Gastroesophageal sphincter (tissue), 3 donors: ENCODE measurements around the gene PLD5.

ENCODE experiments used
- CTCF ChIP-seq, 4 experiments: fragments of 200-600 bp in 2 of 4; fragments of 450-650 bp in 2 of 4; sonication (generic) in 1 of 4; IDR thresholded peaks; one replicate each; pipeline ENCODE4 v1.5.1; 2017 to 2019; ENCODE audit warnings: antibody characterized with exemption in 4 of 4, mild to moderate bottlenecking in 2 of 4, moderate library complexity in 2 of 4
- EP300 ChIP-seq: sonication (generic); formaldehyde crosslinking; IDR thresholded peaks from one replicate; pipeline ENCODE4 v1.6.1; 2017; ENCODE audit warnings: antibody characterized with exemption, mild to moderate bottlenecking

GRCh38 chr1:242241936-242242335 is 282.6 kb downstream of the PLD5 start:
- no peak for TF ChIP-seq CTCF (IDR thresholded peaks at IDR 0.05)
- no peak for TF ChIP-seq EP300
